ENCODE results near the gene PRKCZ.

PRKCZ gene

GRCh38 chr1:2061065-2061778 lies 11.0 kb downstream of the PRKCZ start:
- no peaks in the 10 kb centered on the region for H3K27me3 ChIP-seq (ENCODE audit: control insufficient read depth, insufficient read depth, low read length)
- H3K4me3 ChIP-seq (ENCODE audit: low read length) = no peak overlapping the region
- H3K4me1 ChIP-seq (ENCODE audit: control insufficient read depth, insufficient read depth, low read length) = no peaks in the 10 kb centered on the region
- no peaks in the 10 kb centered on the region for H3K36me3 ChIP-seq (ENCODE audit: control insufficient read depth, insufficient read depth, low read length)
- no peak overlapping the region for H3K9ac ChIP-seq (ENCODE audit: low read length)
- H3K9me3 ChIP-seq (ENCODE audit: control insufficient read depth, low read length) = no peaks in the 10 kb centered on the region

DNA sequence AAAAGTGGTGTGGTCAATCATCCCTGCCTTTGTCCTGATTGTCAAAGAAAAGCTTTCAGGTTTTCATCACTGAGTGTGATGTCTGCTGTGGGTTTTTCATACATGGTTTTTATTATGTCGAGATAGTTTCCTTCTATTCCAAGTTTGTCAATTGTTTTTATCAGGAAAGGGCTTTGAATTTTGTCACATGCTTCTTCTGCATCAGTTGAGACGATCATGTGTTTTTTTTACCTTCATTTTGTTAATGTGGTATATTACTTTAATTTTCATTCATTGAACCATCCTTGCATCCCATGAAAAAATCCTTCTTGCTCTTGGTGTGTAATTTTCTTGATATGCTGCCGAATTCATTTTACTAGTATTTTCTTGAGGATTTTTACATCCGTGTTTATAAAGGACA lies 15.5 kb downstream of the PRKCZ start:
- H3K4me3 ChIP-seq (ENCODE audit: low read length) = no peak overlapping the region
- H3K9me3 ChIP-seq (ENCODE audit: control insufficient read depth, low read length) = no peaks in the 10 kb centered on the region
- no peaks in the 10 kb centered on the region for H3K27me3 ChIP-seq (ENCODE audit: control insufficient read depth, insufficient read depth, low read length)
- no peaks in the 10 kb centered on the region for H3K36me3 ChIP-seq (ENCODE audit: control insufficient read depth, insufficient read depth, low read length)
- no peaks in the 10 kb centered on the region for H3K4me1 ChIP-seq (ENCODE audit: control insufficient read depth, insufficient read depth, low read length)
- H3K9ac ChIP-seq (ENCODE audit: low read length) = no peak overlapping the region

DNA sequence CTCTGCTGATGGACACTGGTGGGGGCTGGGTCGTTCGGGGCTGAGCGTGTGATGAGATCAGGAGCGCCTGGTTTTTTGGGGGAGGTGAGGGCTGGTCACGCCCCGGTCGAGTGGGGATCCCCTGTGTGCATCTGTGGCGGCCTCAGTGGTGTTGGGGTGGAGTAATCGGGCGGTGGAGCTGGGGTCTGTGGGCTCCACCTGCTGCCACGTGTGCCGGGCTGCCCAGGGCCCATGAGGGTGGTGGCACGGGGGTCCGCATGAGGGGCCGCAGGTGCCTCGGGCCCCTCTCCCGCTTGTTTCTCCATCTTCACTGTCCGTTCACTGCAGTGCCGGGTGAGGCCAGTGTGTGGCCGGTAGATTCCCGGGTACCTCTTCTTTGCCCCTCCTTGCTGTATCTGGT lies 17.2 kb downstream of the PRKCZ start:
- Histone ChIP-seq H3K4me3 (ENCODE audit: low read length) (no peak overlapping the region), H3K4me1 (ENCODE audit: control insufficient read depth, insufficient read depth, low read length) (no peaks in the 10 kb centered on the region), H3K9me3 (ENCODE audit: control insufficient read depth, low read length) (no peaks in the 10 kb centered on the region), H3K36me3 (ENCODE audit: control insufficient read depth, insufficient read depth, low read length) (no peaks in the 10 kb centered on the region), H3K27me3 (ENCODE audit: control insufficient read depth, insufficient read depth, low read length) (no peaks in the 10 kb centered on the region), H3K9ac (ENCODE audit: low read length) (no peak overlapping the region)

GRCh38 chr1:2067981-2068380 lies 17.8 kb downstream of the PRKCZ start:
- Histone ChIP-seq H3K36me3 (ENCODE audit: control insufficient read depth, insufficient read depth, low read length) (no peaks in the 10 kb centered on the region), H3K9me3 (ENCODE audit: control insufficient read depth, low read length) (no peaks in the 10 kb centered on the region), H3K27me3 (ENCODE audit: control insufficient read depth, insufficient read depth, low read length) (no peaks in the 10 kb centered on the region)

GRCh38 chr1:2068951-2069350 lies 18.7 kb downstream of the PRKCZ start:
- Histone ChIP-seq H3K36me3 (ENCODE audit: control insufficient read depth, insufficient read depth, low read length) (no peaks in the 10 kb centered on the region), H3K9me3 (ENCODE audit: control insufficient read depth, low read length) (no peaks in the 10 kb centered on the region), H3K4me1 (ENCODE audit: control insufficient read depth, insufficient read depth, low read length) (no peaks in the 10 kb centered on the region), H3K4me3 (ENCODE audit: low read length) (no peak overlapping the region), H3K27me3 (ENCODE audit: control insufficient read depth, insufficient read depth, low read length) (no peaks in the 10 kb centered on the region), H3K9ac (ENCODE audit: low read length) (no peak overlapping the region)

More at GRCh38 chr1:2067981-2068380, 17.8 kb downstream of the PRKCZ start:
- Histone ChIP-seq H3K4me3 (ENCODE audit: low read length) (no peak overlapping the region), H3K9ac (ENCODE audit: low read length) (no peak overlapping the region), H3K4me1 (ENCODE audit: control insufficient read depth, insufficient read depth, low read length) (no peaks in the 10 kb centered on the region)

GRCh38 chr1:2070016-2070415 lies 19.8 kb downstream of the PRKCZ start:
- no peaks in the 10 kb centered on the region for H3K36me3 ChIP-seq (ENCODE audit: control insufficient read depth, insufficient read depth, low read length)
- no peak overlapping the region for H3K4me3 ChIP-seq (ENCODE audit: low read length)
- no peaks in the 10 kb centered on the region for H3K4me1 ChIP-seq (ENCODE audit: control insufficient read depth, insufficient read depth, low read length)
- H3K9ac ChIP-seq (ENCODE audit: low read length) = no peak overlapping the region
- no peaks in the 10 kb centered on the region for H3K9me3 ChIP-seq (ENCODE audit: control insufficient read depth, low read length)
- H3K27me3 ChIP-seq (ENCODE audit: control insufficient read depth, insufficient read depth, low read length) = no peaks in the 10 kb centered on the region

- no peaks in the 10 kb centered on the region for H3K36me3 ChIP-seq (ENCODE audit: control insufficient read depth, insufficient read depth, low read length)
- H3K4me1 ChIP-seq (ENCODE audit: control insufficient read depth, insufficient read depth, low read length) = no peaks in the 10 kb centered on the region
- H3K9me3 ChIP-seq (ENCODE audit: control insufficient read depth, low read length) = no peaks in the 10 kb centered on the region
- H3K27me3 ChIP-seq (ENCODE audit: control insufficient read depth, insufficient read depth, low read length) = no peaks in the 10 kb centered on the region
- no peak overlapping the region for H3K4me3 ChIP-seq (ENCODE audit: low read length)
- H3K9ac ChIP-seq (ENCODE audit: low read length) = no peak overlapping the region
These were observed 20.8 kb downstream of the PRKCZ start for GRCh38 chr1:2070800-2071530.

GRCh38 chr1:2072109-2072806 lies 22.0 kb downstream of the PRKCZ start:
- Histone ChIP-seq H3K4me3 (ENCODE audit: low read length) (no peak overlapping the region), H3K27me3 (ENCODE audit: control insufficient read depth, insufficient read depth, low read length) (no peaks in the 10 kb centered on the region), H3K9ac (ENCODE audit: low read length) (no peak overlapping the region), H3K36me3 (ENCODE audit: control insufficient read depth, insufficient read depth, low read length) (no peaks in the 10 kb centered on the region), H3K4me1 (ENCODE audit: control insufficient read depth, insufficient read depth, low read length) (no peaks in the 10 kb centered on the region), H3K9me3 (ENCODE audit: control insufficient read depth, low read length) (no peaks in the 10 kb centered on the region)

- Histone ChIP-seq H3K9ac (ENCODE audit: low read length) (no peak overlapping the region), H3K36me3 (ENCODE audit: control insufficient read depth, insufficient read depth, low read length) (no peaks in the 10 kb centered on the region), H3K4me1 (ENCODE audit: control insufficient read depth, insufficient read depth, low read length) (no peaks in the 10 kb centered on the region), H3K27me3 (ENCODE audit: control insufficient read depth, insufficient read depth, low read length) (no peaks in the 10 kb centered on the region), H3K4me3 (ENCODE audit: low read length) (no peak overlapping the region), H3K9me3 (ENCODE audit: control insufficient read depth, low read length) (peaks cover 3% of the 10 kb centered on the region)
These were observed 22.7 kb downstream of the PRKCZ start for GRCh38 chr1:2072891-2073290.

DNA sequence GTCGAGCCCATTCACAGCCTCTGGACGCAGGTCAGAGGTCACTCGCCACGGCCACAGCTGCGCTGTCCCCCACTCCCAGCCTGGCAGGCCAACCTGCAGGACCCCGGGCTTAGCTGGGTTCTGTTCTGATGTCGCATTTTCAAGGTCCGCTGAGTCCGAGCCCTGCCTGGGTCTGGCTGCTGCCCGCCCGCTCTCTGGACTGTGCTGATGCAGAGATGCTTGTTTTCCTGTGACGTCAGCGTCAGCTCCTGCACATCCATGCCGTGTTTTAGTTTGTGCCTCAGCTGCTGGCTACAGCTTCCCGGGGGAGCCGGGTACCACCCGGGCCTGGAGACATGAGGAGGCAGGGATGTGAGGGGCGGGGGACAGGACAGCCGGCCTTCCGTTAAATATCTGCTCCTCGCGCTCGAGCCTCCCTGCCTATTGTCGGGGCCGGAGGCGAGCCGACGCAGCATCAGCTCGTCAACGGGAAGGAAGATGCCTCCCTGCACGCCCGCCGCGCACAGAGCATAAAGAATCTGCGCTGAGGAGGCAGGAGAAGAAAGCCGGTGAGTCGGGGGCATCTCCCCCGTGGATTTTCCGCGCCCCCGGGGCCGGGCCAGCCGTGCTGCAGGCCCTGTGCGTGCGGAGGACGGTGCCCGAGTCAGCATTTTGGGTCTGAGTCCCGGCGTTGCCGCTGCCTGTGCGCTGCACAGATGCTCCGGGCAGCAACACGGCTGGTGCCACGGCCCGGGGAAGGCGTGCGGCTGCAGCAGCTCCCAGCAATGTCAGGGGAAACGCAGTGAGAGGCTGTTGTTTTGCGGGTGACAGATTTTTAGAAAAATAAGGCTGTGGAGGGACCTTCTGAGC lies 23.4 kb downstream of the PRKCZ start:
- Histone ChIP-seq H3K4me3 (ENCODE audit: low read length) (no peak overlapping the region), H3K9ac (ENCODE audit: low read length) (no peak overlapping the region), H3K27me3 (ENCODE audit: control insufficient read depth, insufficient read depth, low read length) (no peaks in the 10 kb centered on the region), H3K36me3 (ENCODE audit: control insufficient read depth, insufficient read depth, low read length) (no peaks in the 10 kb centered on the region), H3K9me3 (ENCODE audit: control insufficient read depth, low read length) (peaks cover 5% of the 10 kb centered on the region), H3K4me1 (ENCODE audit: control insufficient read depth, insufficient read depth, low read length) (no peaks in the 10 kb centered on the region)

DNA sequence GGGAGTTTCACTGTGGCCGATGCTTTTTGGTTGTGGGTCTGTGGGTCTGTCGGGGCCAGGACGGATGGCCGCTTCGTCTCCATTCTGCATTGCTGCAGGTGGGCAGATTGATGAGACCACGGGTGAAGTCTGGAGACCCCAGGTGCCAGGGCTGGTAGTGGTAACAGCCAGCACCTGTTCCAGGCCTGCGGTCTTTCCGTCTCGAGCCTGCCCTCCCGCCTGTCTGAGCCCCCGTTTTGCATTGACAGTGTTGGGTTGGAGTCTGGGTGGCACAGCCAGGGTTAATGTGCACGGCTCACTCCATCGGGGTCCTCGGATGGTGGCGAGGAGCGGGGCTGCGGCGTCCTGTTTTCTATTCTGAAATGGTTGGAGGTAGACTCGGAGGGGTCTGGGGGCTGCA lies 24.2 kb downstream of the PRKCZ start:
- H3K9ac ChIP-seq (ENCODE audit: low read length) = no peak overlapping the region
- H3K4me1 ChIP-seq (ENCODE audit: control insufficient read depth, insufficient read depth, low read length) = no peaks in the 10 kb centered on the region
- H3K27me3 ChIP-seq (ENCODE audit: control insufficient read depth, insufficient read depth, low read length) = no peaks in the 10 kb centered on the region
- no peak overlapping the region for H3K4me3 ChIP-seq (ENCODE audit: low read length)
- no peaks in the 10 kb centered on the region for H3K36me3 ChIP-seq (ENCODE audit: control insufficient read depth, insufficient read depth, low read length)
- peaks cover 5% of the 10 kb centered on the region for H3K9me3 ChIP-seq (ENCODE audit: control insufficient read depth, low read length)
